GM18502 (cell line): ENCODE data around the gene NABP2.
"Not testable (repeated sequence)": the region's sequence is repeated elsewhere in the genome, so short reads cannot be mapped to it uniquely, and the experiment has no call there.

Source experiments
- ATAC-seq: cut with Tn5 transposase; IDR thresholded peaks from one replicate; pipeline ENCODE4 v1.9.1; 2021; ENCODE audit warnings: mild to moderate bottlenecking; ENCODE audit not compliant: unreplicated experiment, poor library complexity

The NABP2 gene

DNA sequence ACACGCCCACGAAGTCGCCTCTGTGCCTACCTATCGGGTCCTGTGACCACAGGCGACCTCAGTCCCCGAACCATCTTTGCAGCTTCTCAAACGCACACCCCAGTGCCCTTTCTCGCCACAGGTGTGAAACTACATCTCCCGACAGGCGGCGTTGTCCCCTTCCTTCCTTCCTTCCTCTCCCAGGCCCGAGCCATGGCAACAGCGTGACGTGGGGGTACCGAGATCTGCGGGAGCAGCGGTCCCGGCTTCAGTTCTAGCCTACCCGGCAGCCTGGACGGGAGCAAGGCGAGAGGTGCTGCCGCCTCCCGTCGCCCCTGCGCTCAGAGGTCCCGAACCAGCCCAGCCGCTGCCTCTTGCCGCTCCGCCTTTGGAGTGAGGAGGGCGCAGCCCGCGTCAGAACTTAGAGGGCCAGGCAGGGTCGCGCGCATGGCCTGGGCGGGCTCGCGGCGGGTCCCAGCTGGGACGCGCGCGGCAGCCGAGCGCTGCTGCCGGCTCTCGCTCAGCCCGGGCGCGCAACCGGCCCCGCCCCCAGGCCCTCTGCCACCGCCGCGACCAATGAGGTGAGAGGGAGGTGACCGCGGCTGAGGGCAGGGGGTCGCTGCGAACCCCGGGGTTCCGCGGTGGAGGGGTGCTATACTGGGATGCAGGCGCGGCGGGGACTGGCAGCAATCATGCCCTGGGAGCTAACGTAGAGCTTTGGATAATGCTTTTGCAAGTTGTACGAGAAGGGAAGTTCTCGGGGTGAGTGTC, 42.7 kb downstream of the NABP2 start, which contains the start of gene COQ10A:
TSS of gene COQ10A (plus strand) at position 250 of the 750 bp plus-strand sequence. CDS start at position 427, 177 bp downstream.
- ATAC-seq: peak; percentile 92

DNA sequence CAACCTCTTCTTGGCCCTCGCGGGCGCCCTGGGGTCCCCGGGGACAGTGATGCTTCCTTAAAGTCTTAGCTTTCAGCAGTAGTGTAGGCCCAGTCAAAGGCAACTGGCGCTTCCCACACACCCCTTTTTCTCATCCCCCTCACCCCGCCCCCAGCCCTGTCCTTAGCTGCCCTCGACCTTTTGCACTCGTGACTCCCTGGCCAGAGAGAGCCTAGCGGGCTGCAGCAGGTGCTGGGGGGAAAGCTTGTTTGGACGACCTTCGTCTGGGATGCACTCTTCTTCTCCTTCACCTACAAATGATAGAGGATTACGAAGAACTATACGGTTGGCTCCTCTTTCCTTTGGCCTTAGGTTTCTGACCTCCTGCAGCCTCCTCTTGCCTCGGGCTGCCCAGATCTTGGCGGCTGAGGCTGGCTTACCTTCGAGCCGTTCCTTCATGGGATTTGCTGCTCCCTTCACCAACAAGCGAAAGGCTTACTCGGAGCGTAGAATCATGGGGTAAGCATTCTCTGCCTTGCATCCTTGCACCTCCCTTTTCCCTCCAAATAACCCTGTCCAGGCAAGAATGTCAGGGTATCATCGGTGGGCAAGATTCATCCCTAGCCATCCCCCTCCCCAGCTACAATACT, 43.4 kb downstream of the NABP2 start:
- peak; percentile 7 for ATAC-seq

DNA sequence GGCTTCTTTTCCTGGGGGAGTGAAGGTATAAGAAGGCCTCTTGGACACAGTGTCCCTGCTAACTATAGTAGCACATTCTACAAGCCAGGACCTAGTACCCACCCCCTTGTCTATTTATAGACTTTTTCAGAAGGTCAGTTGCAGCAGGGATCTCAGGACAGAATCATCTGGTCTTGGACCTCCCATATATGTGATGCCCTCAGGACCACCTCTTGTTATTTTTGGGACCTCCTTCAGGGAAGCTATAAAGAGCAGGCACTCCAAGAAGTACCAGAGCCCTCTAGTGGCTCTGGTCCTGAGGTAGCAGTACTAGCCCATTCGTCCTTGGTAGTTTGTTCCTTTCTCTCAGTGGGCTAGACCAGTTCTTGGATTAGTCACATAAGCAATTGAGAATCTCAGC, 46.9 kb downstream of the NABP2 start:
- ATAC-seq: no peak

DNA sequence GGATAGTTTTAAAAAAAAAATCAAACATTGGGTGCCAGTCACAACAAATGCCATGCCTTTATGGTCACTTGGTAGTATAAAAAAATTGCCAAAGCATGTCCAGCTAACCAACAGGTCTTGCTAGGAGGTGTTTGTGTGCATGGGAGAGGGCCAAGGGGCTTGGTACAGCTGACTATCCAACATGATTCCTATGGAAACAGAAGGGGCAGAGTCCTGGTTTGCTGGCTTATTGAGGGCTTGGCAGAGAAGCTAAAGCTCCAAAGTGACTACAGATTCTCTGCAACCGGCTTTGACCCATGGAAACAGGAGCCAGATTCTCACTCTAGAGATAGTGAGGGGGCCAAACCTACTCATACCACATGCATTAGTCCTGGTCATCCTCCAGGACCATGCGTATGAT, 48.3 kb downstream of the NABP2 start:
- ATAC-seq: not testable (repeated sequence)

- no peak for ATAC-seq
These were observed 50.2 kb downstream of the NABP2 start for GRCh38 chr12:56274299-56274698.

DNA sequence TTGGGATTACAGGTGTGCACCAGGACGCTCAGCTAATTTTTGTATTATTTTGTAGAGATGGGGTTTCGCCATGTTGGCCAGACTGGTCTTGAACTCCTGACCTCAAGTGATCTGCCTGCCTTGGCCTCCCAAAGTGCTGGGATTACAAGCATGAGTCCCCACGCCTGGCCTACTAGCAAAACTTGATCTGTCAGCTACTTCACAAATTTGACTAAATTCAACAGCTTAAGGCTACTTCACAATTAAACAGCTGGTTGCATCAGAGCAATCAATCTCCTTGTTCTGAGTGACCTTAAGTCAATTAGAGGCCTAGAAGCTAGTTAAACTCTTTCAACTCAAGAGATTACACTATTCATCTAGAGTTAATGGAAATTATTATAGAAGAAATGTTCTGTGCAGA, 54.8 kb downstream of the NABP2 start:
- no peak for ATAC-seq
